GM12878 (cell line): ENCODE results near the gene PTPN22. TPM values are rescaled to one million over a fixed set of nuclear protein-coding genes. Genes with fewer than 3 reads are reported as not detected.

Experiments used
- ATAC-seq: fragments of 200-7000 bp; cut with Tn5 transposase; 3 replicates; pipeline ENCODE4 v1.9.1; 2020; ENCODE audit warnings: mild to moderate bottlenecking, moderate library complexity
- BruUV-seq: library from RNA; stranded (reverse); fragments of 400-500 nt; replicated peaks from 2 replicates; lab custom pipeline; 2021; lab: Mats Ljungman, UMichigan
- CTCF ChIA-PET: fragments of 300-600 bp; sonication (Branson Sonifier 250); formaldehyde crosslinking; extraction: SDS; loops from one replicate; lab custom pipeline; 2021; ENCODE audit warnings: inconsistent platforms; lab: Yijun Ruan, JAX
- POLR2A ChIA-PET: fragments of 350-600 bp; formaldehyde crosslinking; extraction: SDS; loops from one replicate; lab custom pipeline; 2021; ENCODE audit warnings: inconsistent platforms; lab: Charles Lee
- RAD21 ChIA-PET: fragments of 300-600 bp; sonication (Branson Sonifier 250); formaldehyde crosslinking; loops from one replicate; lab custom pipeline; 2023; ENCODE audit warnings: antibody characterized with exemption; ENCODE audit not compliant: unreplicated experiment; lab: Charles Lee
- SMC1A ChIA-PET: fragments of 300-600 bp; sonication (Branson Sonifier 250); formaldehyde crosslinking; loops from one replicate; lab custom pipeline; 2023; ENCODE audit not compliant: unreplicated experiment, uncharacterized antibody; lab: Charles Lee
- DNase-seq: peaks from one replicate; pipeline ENCODE4 v3.0.0-alpha.2; 2011; ENCODE audit warnings: low read depth, low spot score
- FAIRE-seq: peaks from 3 replicates; lab custom pipeline; 2011; peaks lifted over from hg19 to GRCh38; lab: Jason Lieb, UNC
- H2AFZ ChIP-seq: 2 replicates; pipeline ENCODE4 v1.6.0; 2011; ENCODE audit warnings: low read depth, low read length, control low read depth; ENCODE audit not compliant: control insufficient read depth
- H3K27ac ChIP-seq: 2 replicates; pipeline ENCODE4 v1.5.1; 2011; ENCODE audit warnings: control low read depth; ENCODE audit not compliant: control insufficient read depth, insufficient read depth
- H3K27me3 ChIP-seq, 2 experiments: replicated peaks in 1 of 2; 2 replicates each; pipeline versions ENCODE4 v1.6.0 to v1.6.1; 2011; ENCODE audit warnings: low read length in 1 of 2; ENCODE audit not compliant: control insufficient read depth in 2 of 2, insufficient read depth in 2 of 2
- H3K36me3 ChIP-seq, 2 experiments: 2 replicates each; pipeline ENCODE4 v1.5.1; 2011; ENCODE audit warnings: low read length in 1 of 2; ENCODE audit not compliant: control insufficient read depth in 2 of 2, insufficient read depth in 2 of 2
- H3K4me1 ChIP-seq: 2 replicates; pipeline ENCODE4 v1.6.1; 2011; ENCODE audit warnings: mild to moderate bottlenecking, low read length, moderate library complexity, mixed read lengths; ENCODE audit not compliant: control insufficient read depth, insufficient read depth
- H3K4me2 ChIP-seq: 2 replicates; pipeline ENCODE4 v1.6.0; 2011; ENCODE audit warnings: control low read depth; ENCODE audit not compliant: control insufficient read depth, insufficient read depth
- H3K4me3 ChIP-seq: fragments of 200-600 bp; sonication (generic); 2 replicates; pipeline ENCODE4 v1.5.1; 2016
- H3K79me2 ChIP-seq: 2 replicates; pipeline ENCODE4 v1.6.0; 2011; ENCODE audit warnings: low read length; ENCODE audit not compliant: control insufficient read depth, insufficient read depth
- H3K9ac ChIP-seq: 2 replicates; pipeline ENCODE4 v1.8.0; 2011; ENCODE audit warnings: low read length, control low read depth, mixed read lengths; ENCODE audit not compliant: control insufficient read depth, insufficient read depth
- H3K9me3 ChIP-seq: replicated peaks from 3 replicates; pipeline ENCODE4 v1.5.1; 2011; ENCODE audit warnings: mild to moderate bottlenecking, low read length; ENCODE audit not compliant: control insufficient read depth, insufficient read depth
- H4K20me1 ChIP-seq: 2 replicates; pipeline ENCODE4 v1.6.0; 2011; ENCODE audit not compliant: control insufficient read depth, insufficient read depth
- EGR1 ChIP-seq, 2 experiments: IDR thresholded peaks; 1 replicate in 1 of 2; 2 replicates in 1 of 2; pipeline ENCODE4 v1.6.1; 2011 to 2012; ENCODE audit warnings: low read depth in 2 of 2, low read length in 2 of 2, borderline replicate concordance in 1 of 2, mild to moderate bottlenecking in 1 of 2, moderate library complexity in 1 of 2
- ESRRA ChIP-seq: IDR thresholded peaks from 2 replicates; pipeline ENCODE4 v1.6.1; 2012; ENCODE audit warnings: mild to moderate bottlenecking, low read length, improper control_type of control experiment
- SMAD5 ChIP-seq: IDR thresholded peaks from 2 replicates; pipeline ENCODE4 v1.6.1; 2016; ENCODE audit warnings: antibody characterized with exemption, low read depth
- ZNF274 ChIP-seq: IDR thresholded peaks from one replicate; pipeline ENCODE4 v1.8.0; 2011; ENCODE audit not compliant: insufficient read length, insufficient read depth
- WGBS: methylation state at CpG from one replicate; pipeline ENCODE4 v1.1.6; 2016; ENCODE audit warnings: low lambda C conversion rate; ENCODE audit not compliant: insufficient replicate concordance, insufficient coverage; ENCODE audit errors: missing lambda C conversion rate; 5-methylcytosine and 5-hydroxymethylcytosine counted together
- in situ Hi-C: fragments of 300-500 bp; cut with MboI; formaldehyde crosslinking; loops from 9 replicates; pipeline ENCODE4 v1.14.3; 2018; ENCODE audit warnings: mixed read lengths
- intact Hi-C: fragments of 100-400 bp; cut with micrococcal nuclease; formaldehyde crosslinking; loops from one replicate; pipeline ENCODE4 v1.14.2; 2022; ENCODE audit not compliant: unreplicated experiment
- polyA plus RNA-seq, 11 experiments: library from polyadenylated mRNA; depleted of rRNA in 4 of 11; unstranded in 6 of 11; stranded (reverse) in 5 of 11; fragments of >200 nt; fragmentation: Nextera tagmentation in 4 of 11; fragmentation: Illumina TruSeq in 1 of 11; extraction: Ambion mirVana in 4 of 11; extraction: Trizol in 1 of 11; gene quantifications; 1 replicate in 1 of 11; 2 replicates in 10 of 11; pipeline versions ENCODE4 v1.2.1 to v1.2.3, GENCODE V29; 2011 to 2016; ENCODE audit warnings: inconsistent platforms in 2 of 11, missing spikeins in 2 of 11, low read depth in 1 of 11
- total RNA-seq, 4 experiments: library from RNA; depleted of rRNA in 3 of 4; stranded (reverse); fragments of >200 nt in 3 of 4; fragmentation: Illumina TruSeq in 1 of 4; extraction: Trizol in 1 of 4; gene quantifications; 2 replicates each; pipeline versions ENCODE4 v1.2.1 to v1.2.3, GENCODE V29; 2013 to 2021
- TF ChIP-seq, protein P1 (sequence below): fragments of 450-650 bp; IDR thresholded peaks from 2 replicates; pipeline ENCODE4 v1.6.1; 2017; ENCODE audit warnings: mild to moderate bottlenecking, low read depth, inconsistent platforms; ENCODE audit not compliant: poor library complexity, severe bottlenecking
- TF ChIP-seq, protein P2 (sequence below): fragments of 450-650 bp; IDR thresholded peaks from 2 replicates; pipeline ENCODE4 v1.6.1; 2017; ENCODE audit warnings: mild to moderate bottlenecking, moderate library complexity
- TF ChIP-seq, protein P3 (sequence below): fragments of 450-650 bp; formaldehyde crosslinking; IDR thresholded peaks from 2 replicates; pipeline ENCODE4 v1.5.0; 2022; ENCODE audit warnings: mild to moderate bottlenecking, missing genetic modification characterization

Gene PTPN22
- total and polyA plus RNA-seq, 10 of the 15 experiments (the other 5 are each of a cell fraction or from before 2014, with no cell fraction given), result 22.8 to 65.1 (median 44.9) TPM

DNA sequence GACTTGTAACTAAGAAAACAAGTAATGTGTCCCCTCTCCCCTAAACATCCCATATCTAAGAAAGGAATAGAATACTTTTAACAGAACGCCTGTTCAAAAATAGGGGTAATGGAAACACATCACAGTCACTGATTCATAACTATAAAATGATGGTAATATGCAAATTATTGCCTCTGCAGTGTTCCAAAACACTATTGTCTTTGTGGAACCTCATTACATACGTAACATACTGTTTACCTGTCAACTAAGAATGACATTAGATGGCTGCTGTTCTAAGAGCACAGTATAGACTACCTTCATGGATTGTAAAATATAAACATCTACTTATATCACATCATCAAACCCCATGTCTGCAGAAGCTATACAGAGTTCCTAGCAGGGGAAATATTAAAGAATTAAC is 19.3 kb upstream of the PTPN22 start:
- H3K4me3 ChIP-seq, result no peak overlapping the region
- CTCF ChIA-PET, result interaction anchor here (1.3 kb wide), 2 partner anchors 10 to 55 kb away, joined by 4 to 6 read pairs; no protein-coding TSS in a partner anchor
- no peaks in the 10 kb centered on the region for H3K9me3 ChIP-seq
- TF ChIP-seq ESRRA (no peak), EGR1 (IDR thresholded peaks at IDR 0.05; ENCODE audit: borderline replicate concordance in 1 of 2, low read depth in 2 of 2, low read length in 2 of 2) (no peak), SMAD5 (no peak), ZNF274 (no peak)
- TF ChIP-seq, protein P1, sequence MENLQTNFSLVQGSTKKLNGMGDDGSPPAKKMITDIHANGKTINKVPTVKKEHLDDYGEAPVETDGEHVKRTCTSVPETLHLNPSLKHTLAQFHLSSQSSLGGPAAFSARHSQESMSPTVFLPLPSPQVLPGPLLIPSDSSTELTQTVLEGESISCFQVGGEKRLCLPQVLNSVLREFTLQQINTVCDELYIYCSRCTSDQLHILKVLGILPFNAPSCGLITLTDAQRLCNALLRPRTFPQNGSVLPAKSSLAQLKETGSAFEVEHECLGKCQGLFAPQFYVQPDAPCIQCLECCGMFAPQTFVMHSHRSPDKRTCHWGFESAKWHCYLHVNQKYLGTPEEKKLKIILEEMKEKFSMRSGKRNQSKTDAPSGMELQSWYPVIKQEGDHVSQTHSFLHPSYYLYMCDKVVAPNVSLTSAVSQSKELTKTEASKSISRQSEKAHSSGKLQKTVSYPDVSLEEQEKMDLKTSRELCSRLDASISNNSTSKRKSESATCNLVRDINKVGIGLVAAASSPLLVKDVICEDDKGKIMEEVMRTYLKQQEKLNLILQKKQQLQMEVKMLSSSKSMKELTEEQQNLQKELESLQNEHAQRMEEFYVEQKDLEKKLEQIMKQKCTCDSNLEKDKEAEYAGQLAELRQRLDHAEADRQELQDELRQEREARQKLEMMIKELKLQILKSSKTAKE, result no peak
- TF ChIP-seq, protein P2, sequence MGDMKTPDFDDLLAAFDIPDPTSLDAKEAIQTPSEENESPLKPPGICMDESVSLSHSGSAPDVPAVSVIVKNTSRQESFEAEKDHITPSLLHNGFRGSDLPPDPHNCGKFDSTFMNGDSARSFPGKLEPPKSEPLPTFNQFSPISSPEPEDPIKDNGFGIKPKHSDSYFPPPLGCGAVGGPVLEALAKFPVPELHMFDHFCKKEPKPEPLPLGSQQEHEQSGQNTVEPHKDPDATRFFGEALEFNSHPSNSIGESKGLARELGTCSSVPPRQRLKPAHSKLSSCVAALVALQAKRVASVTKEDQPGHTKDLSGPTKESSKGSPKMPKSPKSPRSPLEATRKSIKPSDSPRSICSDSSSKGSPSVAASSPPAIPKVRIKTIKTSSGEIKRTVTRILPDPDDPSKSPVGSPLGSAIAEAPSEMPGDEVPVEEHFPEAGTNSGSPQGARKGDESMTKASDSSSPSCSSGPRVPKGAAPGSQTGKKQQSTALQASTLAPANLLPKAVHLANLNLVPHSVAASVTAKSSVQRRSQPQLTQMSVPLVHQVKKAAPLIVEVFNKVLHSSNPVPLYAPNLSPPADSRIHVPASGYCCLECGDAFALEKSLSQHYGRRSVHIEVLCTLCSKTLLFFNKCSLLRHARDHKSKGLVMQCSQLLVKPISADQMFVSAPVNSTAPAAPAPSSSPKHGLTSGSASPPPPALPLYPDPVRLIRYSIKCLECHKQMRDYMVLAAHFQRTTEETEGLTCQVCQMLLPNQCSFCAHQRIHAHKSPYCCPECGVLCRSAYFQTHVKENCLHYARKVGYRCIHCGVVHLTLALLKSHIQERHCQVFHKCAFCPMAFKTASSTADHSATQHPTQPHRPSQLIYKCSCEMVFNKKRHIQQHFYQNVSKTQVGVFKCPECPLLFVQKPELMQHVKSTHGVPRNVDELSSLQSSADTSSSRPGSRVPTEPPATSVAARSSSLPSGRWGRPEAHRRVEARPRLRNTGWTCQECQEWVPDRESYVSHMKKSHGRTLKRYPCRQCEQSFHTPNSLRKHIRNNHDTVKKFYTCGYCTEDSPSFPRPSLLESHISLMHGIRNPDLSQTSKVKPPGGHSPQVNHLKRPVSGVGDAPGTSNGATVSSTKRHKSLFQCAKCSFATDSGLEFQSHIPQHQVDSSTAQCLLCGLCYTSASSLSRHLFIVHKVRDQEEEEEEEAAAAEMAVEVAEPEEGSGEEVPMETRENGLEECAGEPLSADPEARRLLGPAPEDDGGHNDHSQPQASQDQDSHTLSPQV, result no peak
- TF ChIP-seq, protein P3, sequence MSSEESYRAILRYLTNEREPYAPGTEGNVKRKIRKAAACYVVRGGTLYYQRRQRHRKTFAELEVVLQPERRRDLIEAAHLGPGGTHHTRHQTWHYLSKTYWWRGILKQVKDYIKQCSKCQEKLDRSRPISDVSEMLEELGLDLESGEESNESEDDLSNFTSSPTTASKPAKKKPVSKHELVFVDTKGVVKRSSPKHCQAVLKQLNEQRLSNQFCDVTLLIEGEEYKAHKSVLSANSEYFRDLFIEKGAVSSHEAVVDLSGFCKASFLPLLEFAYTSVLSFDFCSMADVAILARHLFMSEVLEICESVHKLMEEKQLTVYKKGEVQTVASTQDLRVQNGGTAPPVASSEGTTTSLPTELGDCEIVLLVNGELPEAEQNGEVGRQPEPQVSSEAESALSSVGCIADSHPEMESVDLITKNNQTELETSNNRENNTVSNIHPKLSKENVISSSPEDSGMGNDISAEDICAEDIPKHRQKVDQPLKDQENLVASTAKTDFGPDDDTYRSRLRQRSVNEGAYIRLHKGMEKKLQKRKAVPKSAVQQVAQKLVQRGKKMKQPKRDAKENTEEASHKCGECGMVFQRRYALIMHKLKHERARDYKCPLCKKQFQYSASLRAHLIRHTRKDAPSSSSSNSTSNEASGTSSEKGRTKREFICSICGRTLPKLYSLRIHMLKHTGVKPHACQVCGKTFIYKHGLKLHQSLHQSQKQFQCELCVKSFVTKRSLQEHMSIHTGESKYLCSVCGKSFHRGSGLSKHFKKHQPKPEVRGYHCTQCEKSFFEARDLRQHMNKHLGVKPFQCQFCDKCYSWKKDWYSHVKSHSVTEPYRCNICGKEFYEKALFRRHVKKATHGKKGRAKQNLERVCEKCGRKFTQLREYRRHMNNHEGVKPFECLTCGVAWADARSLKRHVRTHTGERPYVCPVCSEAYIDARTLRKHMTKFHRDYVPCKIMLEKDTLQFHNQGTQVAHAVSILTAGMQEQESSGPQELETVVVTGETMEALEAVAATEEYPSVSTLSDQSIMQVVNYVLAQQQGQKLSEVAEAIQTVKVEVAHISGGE, result no peak
- H3K36me3 ChIP-seq, result peaks cover 0 to 2% of the 10 kb centered on the region in 2 experiments; a peak in 1 of 4 replicates
- no peak overlapping the region for H2AFZ ChIP-seq
- no peak overlapping the region for H3K9ac ChIP-seq
- no peak overlapping the region for H3K27ac ChIP-seq
- no TSS peak for BruUV-seq
- FAIRE-seq (no peak), DNase-seq (no peak), ATAC-seq (no peak)
- SMC1A ChIA-PET, result interaction anchor here (0.7 to 5.8 kb wide), 6 partner anchors 8 to 1320 kb away, joined by 4 to 30 read pairs (median 16); partner anchors contain the start of genes AP4B1 and DCLRE1B
- POLR2A ChIA-PET, result interaction anchor here (0.6 to 1.9 kb wide), 4 partner anchors 10 to 863 kb away, joined by 4 to 7 read pairs (median 6); no protein-coding TSS in a partner anchor
- intact Hi-C loops (no loop called here), in situ Hi-C loops (no loop called here)
- H3K4me2 ChIP-seq, result no peak overlapping the region
- RAD21 ChIA-PET, result interaction anchor here (1.0 kb wide), 1 partner anchor 12 kb away, joined by 3 read pairs; no protein-coding TSS in a partner anchor
- no peaks in the 10 kb centered on the region for H3K4me1 ChIP-seq
- WGBS, result 67% methylated on average over 2 of the region's 2 CpGs
- H3K27me3 ChIP-seq, result no peaks in the 10 kb centered on the region
- H4K20me1 ChIP-seq, result no peaks in the 10 kb centered on the region
- no peaks in the 10 kb centered on the region for H3K79me2 ChIP-seq
